Keratinocyte (primary cell): ENCODE measurements around the gene PARK7. TPM values are rescaled to one million over a fixed set of nuclear protein-coding genes. Genes with fewer than 3 reads are reported as not detected.

Experiments
- DNase-seq: peaks from one replicate; pipeline ENCODE4 v3.0.0-alpha.2; 2011; ENCODE audit warnings: low read depth, missing footprints, low spot score
- FAIRE-seq: peaks from 2 replicates; lab custom pipeline; 2011; peaks lifted over from hg19 to GRCh38; lab: Jason Lieb, UNC
- H2AFZ ChIP-seq: 2 replicates; pipeline ENCODE4 v1.6.0; 2012; ENCODE audit warnings: low read length, control low read depth, inconsistent platforms; ENCODE audit not compliant: control insufficient read depth
- H3K27ac ChIP-seq: 2 replicates; pipeline ENCODE4 v1.5.1; 2011; ENCODE audit warnings: low read length; ENCODE audit not compliant: control insufficient read depth, insufficient read depth
- H3K27me3 ChIP-seq: 3 replicates; pipeline ENCODE4 v1.6.0; 2011; ENCODE audit warnings: low read length; ENCODE audit not compliant: control insufficient read depth, insufficient read depth; ENCODE audit errors: extremely low read depth
- H3K36me3 ChIP-seq, 2 experiments: 2 replicates in 1 of 2; 3 replicates in 1 of 2; pipeline ENCODE4 v1.5.1; 2011; ENCODE audit warnings: low read length in 2 of 2, mild to moderate bottlenecking in 1 of 2; ENCODE audit not compliant: control insufficient read depth in 2 of 2, insufficient read depth in 2 of 2; ENCODE audit errors: extremely low read depth in 1 of 2
- H3K4me1 ChIP-seq: 3 replicates; pipeline ENCODE4 v1.5.1; 2011; ENCODE audit warnings: low read length; ENCODE audit not compliant: control insufficient read depth, insufficient read depth; ENCODE audit errors: extremely low read depth
- H3K4me2 ChIP-seq: 3 replicates; pipeline ENCODE4 v1.6.0; 2011; ENCODE audit warnings: low read depth, low read length; ENCODE audit not compliant: control insufficient read depth, insufficient read depth; ENCODE audit errors: extremely low read depth
- H3K4me3 ChIP-seq, 3 experiments: fragments of 200-600 bp in 1 of 3; sonication (generic) in 1 of 3; 2 replicates in 2 of 3; 3 replicates in 1 of 3; pipeline ENCODE4 v1.5.1; 2011 to 2016; ENCODE audit warnings: low read length in 3 of 3, mild to moderate bottlenecking in 3 of 3, control low read depth in 2 of 3, inconsistent platforms in 1 of 3, low read depth in 1 of 3, mixed read lengths in 1 of 3, mixed run types in 1 of 3, moderate library complexity in 1 of 3; ENCODE audit not compliant: control insufficient read depth in 2 of 3, insufficient read depth in 2 of 3; ENCODE audit errors: extremely low read depth in 1 of 3
- H3K79me2 ChIP-seq: 2 replicates; pipeline ENCODE4 v1.6.0; 2012; ENCODE audit warnings: low read length; ENCODE audit not compliant: control insufficient read depth, insufficient read depth
- H3K9ac ChIP-seq: 3 replicates; pipeline ENCODE4 v1.6.0; 2011; ENCODE audit warnings: low read length; ENCODE audit not compliant: control insufficient read depth, insufficient read depth; ENCODE audit errors: extremely low read depth
- H3K9me1 ChIP-seq: 3 replicates; pipeline ENCODE4 v1.6.0; 2011; ENCODE audit warnings: low read length; ENCODE audit not compliant: control insufficient read depth, insufficient read depth; ENCODE audit errors: extremely low read depth
- H3K9me3 ChIP-seq: 2 replicates; pipeline ENCODE4 v1.5.1; 2012; ENCODE audit warnings: low read depth, low read length; ENCODE audit not compliant: control insufficient read depth
- H4K20me1 ChIP-seq: 3 replicates; pipeline ENCODE4 v1.6.0; 2011; ENCODE audit warnings: low read length; ENCODE audit not compliant: control insufficient read depth, insufficient read depth; ENCODE audit errors: extremely low read depth
- EZH2 ChIP-seq: IDR thresholded peaks from one replicate; pipeline ENCODE4 v1.6.1; 2012; ENCODE audit warnings: inconsistent platforms, mild to moderate bottlenecking, low read length, moderate library complexity
- dilution Hi-C: fragments of 300-500 bp; cut with MboI; formaldehyde crosslinking; loops from one replicate; pipeline ENCODE4 v1.7.0; 2020; ENCODE audit warnings: low sequenced_read_pairs; ENCODE audit not compliant: extremely low pct_ligation_motif_present
- polyA plus RNA-seq, 5 experiments: library from polyadenylated mRNA; depleted of rRNA in 3 of 5; stranded (reverse) in 3 of 5; stranded (forward) in 1 of 5; unstranded in 1 of 5; fragments of >200 nt; gene quantifications; 1 replicate in 1 of 5; 2 replicates in 3 of 5; 3 replicates in 1 of 5; pipeline versions ENCODE4 v1.2.1 to v1.2.3, GENCODE V29; 2011 to 2012; ENCODE audit warnings: missing spikeins in 2 of 5, low read depth in 1 of 5, low replicate concordance in 1 of 5
- TF ChIP-seq, protein P1 (sequence below), 3 experiments: IDR thresholded peaks in 1 of 3; conservative IDR thresholded peaks in 1 of 3; optimal IDR thresholded peaks in 1 of 3; 2 replicates in 2 of 3; 3 replicates in 1 of 3; pipeline versions ENCODE3 to v1.5.1; 2011; ENCODE audit warnings: low read length in 3 of 3, mild to moderate bottlenecking in 3 of 3, moderate library complexity in 2 of 3, control low read depth in 1 of 3, inconsistent platforms in 1 of 3; ENCODE audit not compliant: insufficient read depth in 2 of 3; ENCODE audit errors: extremely low read depth in 1 of 3

The PARK7 gene
- polyA plus RNA-seq, 1 donor (not counting 4 experiments of a cell fraction or from before 2014, with no cell fraction given), result 502 TPM

DNA sequence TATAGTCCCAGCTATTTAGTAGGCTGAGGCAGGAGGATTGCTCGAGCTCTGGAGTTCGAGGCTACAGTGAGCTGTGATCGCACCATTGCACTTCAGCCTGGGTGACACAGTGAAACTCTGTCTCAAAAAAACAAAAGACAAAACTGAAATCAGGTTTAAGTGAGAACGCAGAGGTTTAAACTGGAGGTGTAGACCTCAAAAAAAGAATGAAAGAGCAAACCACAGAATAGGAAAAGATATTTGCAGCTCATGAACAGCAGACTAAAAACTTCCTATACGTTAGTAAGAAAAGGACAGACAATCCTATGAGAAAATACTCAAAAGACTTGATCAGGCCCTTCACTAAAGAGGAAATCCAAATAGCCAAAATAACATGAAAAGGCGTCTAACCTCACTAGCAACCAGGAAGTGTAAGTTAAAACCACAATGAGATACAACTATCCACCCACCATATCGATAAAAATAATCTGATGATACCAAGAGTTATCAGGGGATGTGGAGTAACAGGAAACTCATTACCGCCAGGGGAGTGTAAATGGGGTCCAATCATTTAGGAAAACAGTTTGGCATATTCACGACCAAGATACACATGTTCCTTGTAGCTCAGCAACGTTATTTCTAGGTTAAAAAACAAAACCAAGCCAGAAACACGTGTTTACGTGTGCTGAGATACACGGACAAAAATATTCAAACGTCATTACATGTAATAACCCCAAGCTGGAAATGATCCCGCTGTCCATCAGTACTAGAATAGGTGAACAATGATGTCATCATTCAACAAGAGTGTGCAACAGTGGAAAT is 30.7 kb upstream of the PARK7 start:
- TF ChIP-seq, protein P1, sequence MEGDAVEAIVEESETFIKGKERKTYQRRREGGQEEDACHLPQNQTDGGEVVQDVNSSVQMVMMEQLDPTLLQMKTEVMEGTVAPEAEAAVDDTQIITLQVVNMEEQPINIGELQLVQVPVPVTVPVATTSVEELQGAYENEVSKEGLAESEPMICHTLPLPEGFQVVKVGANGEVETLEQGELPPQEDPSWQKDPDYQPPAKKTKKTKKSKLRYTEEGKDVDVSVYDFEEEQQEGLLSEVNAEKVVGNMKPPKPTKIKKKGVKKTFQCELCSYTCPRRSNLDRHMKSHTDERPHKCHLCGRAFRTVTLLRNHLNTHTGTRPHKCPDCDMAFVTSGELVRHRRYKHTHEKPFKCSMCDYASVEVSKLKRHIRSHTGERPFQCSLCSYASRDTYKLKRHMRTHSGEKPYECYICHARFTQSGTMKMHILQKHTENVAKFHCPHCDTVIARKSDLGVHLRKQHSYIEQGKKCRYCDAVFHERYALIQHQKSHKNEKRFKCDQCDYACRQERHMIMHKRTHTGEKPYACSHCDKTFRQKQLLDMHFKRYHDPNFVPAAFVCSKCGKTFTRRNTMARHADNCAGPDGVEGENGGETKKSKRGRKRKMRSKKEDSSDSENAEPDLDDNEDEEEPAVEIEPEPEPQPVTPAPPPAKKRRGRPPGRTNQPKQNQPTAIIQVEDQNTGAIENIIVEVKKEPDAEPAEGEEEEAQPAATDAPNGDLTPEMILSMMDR (optimal IDR thresholded peaks at IDR 0.05 in 1 of 3, IDR thresholded peaks at IDR 0.05 in 1 of 3, conservative IDR thresholded peaks at IDR 0.05 in 1 of 3; ENCODE audit: extremely low read depth in 1 of 3, insufficient read depth in 2 of 3, low read length in 3 of 3), result no peak
- no peak for TF ChIP-seq EZH2
- Histone ChIP-seq H3K9me1 (no peaks in the 10 kb centered on the region), H3K27ac (no peak overlapping the region), H3K79me2 (no peaks in the 10 kb centered on the region), H3K4me2 (no peak overlapping the region), H3K27me3 (peaks cover 6% of the 10 kb centered on the region), H3K36me3 (no peaks in the 10 kb centered on the region), H3K4me3 (no peak overlapping the region), H3K9me3 (no peaks in the 10 kb centered on the region), H3K4me1 (no peaks in the 10 kb centered on the region), H3K9ac (no peak overlapping the region), H2AFZ (no peak overlapping the region), H4K20me1 (no peaks in the 10 kb centered on the region)
- FAIRE-seq (no peak), DNase-seq (no peak)
- dilution Hi-C loops, result no loop called here

DNA sequence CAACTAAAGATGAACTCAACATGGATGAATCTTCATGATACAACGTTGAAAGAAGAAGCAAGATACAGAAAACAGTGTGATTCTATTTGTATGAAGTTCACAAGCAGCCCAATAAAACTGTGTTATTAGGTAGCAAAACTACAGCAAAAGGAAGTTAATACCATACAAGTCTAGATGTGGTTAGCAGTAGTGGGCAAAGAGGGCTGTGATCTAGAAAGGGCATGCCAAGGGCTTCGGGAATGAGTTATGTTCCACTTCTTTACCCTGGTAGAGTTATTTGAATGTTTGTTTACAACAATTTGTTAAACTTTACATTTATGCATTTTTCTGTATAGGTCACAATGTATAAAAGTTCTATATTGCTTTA is 30.1 kb upstream of the PARK7 start:
- H4K20me1 ChIP-seq, result no peaks in the 10 kb centered on the region
- DNase-seq (no peak), FAIRE-seq (no peak)
- H3K27me3 ChIP-seq, result peaks cover 6% of the 10 kb centered on the region
- H3K9me3 ChIP-seq, result no peaks in the 10 kb centered on the region
- no peaks in the 10 kb centered on the region for H3K9me1 ChIP-seq
- dilution Hi-C loops, result no loop called here
- no peak overlapping the region for H2AFZ ChIP-seq
- no peak overlapping the region for H3K27ac ChIP-seq
- no peaks in the 10 kb centered on the region for H3K36me3 ChIP-seq
- TF ChIP-seq, protein P1 (optimal IDR thresholded peaks at IDR 0.05 in 1 of 3, IDR thresholded peaks at IDR 0.05 in 1 of 3, conservative IDR thresholded peaks at IDR 0.05 in 1 of 3; ENCODE audit: extremely low read depth in 1 of 3, insufficient read depth in 2 of 3, low read length in 3 of 3), result no peak
- TF ChIP-seq EZH2, result no peak
- no peaks in the 10 kb centered on the region for H3K4me1 ChIP-seq
- no peak overlapping the region for H3K4me2 ChIP-seq
- no peak overlapping the region for H3K9ac ChIP-seq
- no peak overlapping the region for H3K4me3 ChIP-seq
- no peaks in the 10 kb centered on the region for H3K79me2 ChIP-seq
